HG03135 (cell line): ENCODE data around the gene IPMK.
A peak's percentile ranks its signal among the peaks of the same experiment; 100 is the strongest.

Experiments used
- ATAC-seq: cut with Tn5 transposase; IDR thresholded peaks from one replicate; pipeline ENCODE4 v1.9.1; 2021; ENCODE audit warnings: mild to moderate bottlenecking, moderate library complexity; ENCODE audit not compliant: unreplicated experiment

Gene IPMK

DNA sequence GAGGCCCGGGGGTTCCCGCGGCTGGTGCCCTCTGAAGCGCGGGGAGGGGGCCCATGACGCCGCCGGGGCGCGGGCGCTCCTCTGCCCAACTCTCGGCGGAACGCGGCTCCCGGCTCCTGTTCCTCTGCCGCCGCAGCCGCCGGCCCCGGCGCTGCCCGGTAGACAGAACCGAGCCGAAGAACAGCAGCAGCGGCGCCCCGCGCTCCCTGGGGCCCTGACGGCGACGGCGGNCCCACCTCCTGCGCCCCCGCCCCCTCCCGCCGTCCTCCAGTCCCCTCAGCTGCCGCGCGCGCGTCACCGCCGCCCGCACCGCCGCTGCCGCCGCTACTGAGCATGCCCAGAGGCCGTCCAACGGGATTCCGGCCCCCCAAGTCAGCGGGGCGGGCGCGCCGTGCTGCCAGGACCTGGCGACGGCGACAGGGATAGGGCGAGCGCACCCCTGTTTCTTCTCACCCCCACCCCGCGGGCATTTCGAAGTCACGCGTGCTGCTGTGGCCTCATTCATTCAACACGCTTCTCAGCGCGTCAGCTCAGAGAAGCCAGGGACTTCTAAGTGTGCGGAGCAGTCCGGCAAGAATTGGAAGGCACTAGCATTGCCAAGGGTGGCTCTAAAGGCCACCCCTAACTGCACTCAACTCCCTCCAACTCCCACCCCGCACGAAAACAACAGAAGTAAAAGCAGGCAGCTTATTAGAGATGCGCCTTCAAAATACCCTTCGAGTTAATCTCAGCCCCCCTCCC lies at the start of gene IPMK:
Gene IPMK, minus strand, starts transcription at position 182 of the 741 bp plus-strand sequence. CDS start 283 bp downstream, outside the sequence.
- peak; percentile 60 for ATAC-seq

DNA sequence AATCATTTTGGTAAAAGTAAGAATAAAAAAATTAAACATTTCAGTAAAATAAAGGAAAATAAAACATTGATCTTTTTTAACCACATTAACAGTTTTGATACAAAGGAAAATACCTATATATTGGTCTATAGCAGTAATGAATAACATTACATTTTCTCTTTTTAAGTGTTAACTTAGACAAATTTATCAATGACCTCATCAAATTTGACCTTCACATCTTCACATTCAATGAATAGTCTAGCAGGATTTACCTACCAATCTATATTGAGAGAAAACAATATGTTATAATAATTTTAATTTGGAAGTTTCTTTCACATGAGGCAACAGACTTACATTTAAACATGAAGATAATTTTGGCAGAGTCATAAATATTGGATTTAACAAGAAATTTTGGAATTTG lies 49.2 kb upstream of the IPMK start:
- ATAC-seq: no peak

DNA sequence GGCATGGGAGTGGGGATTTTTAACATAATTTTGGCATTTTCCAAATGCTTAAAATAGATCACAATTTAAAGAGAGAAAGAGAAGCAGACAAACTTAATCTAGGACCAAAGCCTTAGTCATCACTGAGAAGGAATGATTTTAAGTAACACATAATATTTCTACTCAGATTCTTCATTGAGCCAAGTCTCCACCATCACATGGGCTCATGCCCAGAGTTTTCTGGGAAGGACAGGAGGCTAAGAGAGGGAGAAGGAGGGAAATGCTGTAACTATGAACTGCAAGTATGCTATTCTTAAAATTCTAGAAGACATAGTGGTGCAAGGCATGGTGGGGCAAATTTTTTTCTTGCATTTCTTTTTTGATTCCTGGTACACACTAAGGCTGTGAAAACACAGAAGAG lies 43.3 kb upstream of the IPMK start:
- ATAC-seq: no peak

DNA sequence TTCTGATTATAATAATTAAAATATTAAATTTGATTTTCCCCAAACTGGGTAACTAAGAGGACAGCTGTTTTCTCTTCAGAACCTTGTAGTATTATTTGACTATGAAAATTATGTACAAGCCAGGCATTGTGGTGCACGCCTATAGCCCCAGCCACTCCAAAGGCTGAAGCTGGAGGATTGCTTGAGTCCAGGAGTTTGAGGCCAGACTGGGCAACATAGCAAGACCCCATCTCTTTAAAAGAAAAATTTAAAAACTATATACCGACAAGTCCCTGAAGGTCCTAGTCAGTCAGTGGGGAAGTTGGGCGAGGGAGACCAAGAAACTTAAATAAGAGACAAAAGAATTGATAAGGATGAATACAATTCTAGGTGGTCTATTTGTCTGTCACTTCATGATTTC lies 40.0 kb upstream of the IPMK start:
- ATAC-seq: no peak

DNA sequence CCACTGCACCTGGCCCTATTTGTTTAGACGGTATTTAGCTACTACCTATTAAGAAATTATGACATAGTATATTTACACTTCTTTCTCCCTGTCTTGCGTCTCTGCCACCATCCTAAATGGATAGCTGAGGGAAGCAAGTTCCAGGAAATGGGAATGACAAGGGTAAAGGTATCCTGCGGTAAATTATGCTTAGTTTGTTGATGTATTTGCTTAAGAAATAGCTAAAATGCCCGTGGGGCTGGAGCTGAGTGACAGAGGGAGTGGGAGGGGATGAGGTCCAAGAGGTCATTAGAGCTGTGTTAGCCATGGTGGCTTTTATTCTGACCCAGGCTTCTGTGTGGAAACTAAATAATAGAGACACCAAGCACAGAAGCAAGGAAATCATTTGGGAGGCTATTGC lies 38.1 kb upstream of the IPMK start:
- ATAC-seq: no peak

DNA sequence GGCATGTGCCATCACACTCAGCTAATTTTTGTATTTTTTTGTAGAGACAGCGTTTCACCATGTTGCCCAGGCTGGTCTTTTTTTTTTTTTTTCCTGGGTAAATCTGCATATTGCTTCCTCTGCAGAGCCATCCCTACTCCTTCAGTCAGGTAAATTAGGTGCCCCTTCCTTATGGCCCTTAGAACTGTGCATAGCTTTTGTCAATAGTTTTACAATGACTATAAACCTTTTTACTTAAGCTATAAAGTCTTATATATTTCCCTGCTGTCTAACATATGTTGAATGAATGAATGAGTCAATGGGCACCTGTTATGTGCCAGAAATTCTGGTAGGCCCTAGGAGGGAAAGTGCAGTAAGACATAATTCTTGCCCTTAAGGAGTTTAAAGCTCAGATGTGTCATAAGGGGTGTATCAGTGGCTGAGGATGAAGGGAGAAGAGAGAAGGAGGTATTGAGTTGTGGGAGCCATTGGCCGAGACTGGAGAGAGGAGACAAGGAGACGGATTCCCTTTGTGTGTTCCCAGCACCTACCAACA lies 36.5 kb upstream of the IPMK start:
- no peak for ATAC-seq

DNA sequence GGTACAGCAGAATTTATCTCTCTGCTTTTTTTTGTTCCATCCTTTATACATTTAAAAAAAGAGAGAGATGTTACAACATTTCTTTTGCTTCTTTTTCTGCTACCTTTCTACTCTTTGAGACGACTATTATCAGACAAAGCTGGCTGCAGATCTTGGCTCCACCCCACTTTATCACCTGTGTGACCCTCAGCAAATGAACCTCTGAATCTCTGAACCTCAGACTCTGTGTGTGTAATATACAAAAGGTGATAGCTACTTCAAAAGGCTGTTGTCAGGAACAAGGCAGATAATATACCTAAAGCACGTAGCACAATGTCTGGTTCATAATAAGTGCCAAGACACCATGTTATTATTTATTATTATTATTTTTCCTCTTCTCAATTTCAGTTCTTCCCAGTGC lies 34.6 kb upstream of the IPMK start:
- ATAC-seq: no peak

DNA sequence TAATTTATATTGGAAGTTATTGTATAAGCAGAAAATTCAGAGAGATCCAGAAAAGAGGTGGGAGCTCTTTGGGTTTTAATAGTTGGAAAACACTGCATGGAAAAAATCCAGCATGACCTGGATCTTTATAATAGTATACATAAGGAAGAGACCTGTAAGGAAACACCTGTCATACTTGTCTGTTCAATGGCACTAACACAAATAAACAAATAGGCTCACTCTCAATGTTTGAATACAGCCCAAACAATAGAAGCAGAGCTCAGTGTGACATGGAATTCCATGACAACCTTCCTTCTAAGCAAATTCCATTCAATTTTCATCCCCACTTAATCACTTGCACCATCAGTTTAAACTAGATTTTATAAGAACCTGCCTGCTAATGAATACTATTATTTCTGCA lies 33.0 kb upstream of the IPMK start:
- ATAC-seq: no peak

DNA sequence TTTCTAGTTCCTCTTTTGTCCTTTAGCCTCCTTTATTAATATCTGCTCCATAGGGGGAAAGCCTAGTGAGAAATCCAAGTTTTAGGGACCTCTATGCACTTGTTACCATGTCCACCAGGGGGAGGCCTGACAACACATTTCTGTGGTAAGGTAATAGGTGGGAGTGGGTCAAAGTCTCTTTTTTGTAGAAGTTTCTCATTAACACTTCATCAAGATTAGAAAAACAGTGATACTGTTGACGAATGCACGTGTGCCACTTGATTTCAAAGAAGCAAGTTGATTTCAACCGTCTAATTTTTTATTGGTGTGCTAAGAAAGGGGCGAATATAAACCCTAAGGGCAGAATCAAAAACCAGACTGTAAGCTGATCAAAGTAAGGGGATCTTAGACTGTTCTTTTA lies 31.9 kb upstream of the IPMK start:
- ATAC-seq: peak; percentile 91

DNA sequence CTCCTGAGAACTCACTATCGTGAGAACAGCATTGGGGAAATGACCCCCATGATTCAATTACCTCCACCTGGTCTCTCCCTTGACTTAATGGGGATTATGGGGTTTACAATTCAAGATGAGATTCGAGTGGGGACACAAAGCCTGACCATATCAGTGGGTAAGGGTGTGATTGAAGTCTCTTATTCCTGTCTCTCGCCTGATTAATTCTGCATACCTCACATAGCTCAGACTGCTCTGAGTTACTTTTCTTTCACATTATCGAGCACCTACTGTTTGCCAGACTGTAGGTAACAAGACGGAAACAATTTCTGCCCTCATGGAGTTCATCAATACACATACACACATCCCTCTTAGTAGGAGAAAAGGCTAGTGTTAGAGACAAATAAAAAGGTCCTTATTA lies 26.3 kb upstream of the IPMK start:
- no peak for ATAC-seq

DNA sequence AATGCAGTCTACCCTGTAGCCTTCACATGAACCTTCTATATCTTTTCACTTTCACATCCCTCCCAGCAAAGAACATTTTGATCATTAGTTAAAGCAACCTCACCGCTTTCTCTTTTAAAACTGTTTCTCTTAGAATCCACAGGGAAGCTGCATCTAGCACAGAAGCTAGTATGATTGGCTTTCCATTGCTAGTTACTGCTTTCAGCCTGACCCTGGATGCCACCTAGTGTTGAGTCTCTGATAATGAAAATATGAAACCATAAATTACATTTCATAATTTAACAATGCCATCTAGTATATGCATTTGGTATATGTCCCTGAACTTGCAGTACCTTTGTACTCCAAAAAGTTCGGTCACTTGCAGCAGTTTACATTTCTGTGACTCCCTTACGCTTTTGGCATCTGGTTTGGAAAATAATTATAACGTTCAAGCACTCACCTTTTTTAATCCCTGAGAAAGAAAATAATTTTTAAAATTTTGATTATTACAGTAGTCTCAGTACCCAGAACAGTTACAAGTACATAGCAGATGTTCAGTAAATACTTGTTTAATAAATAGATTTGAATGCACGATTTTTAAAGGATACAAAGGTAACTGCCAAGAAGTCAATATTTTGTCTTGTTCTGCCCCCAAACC lies 24.0 kb upstream of the IPMK start:
- ATAC-seq: peak; percentile 88

DNA sequence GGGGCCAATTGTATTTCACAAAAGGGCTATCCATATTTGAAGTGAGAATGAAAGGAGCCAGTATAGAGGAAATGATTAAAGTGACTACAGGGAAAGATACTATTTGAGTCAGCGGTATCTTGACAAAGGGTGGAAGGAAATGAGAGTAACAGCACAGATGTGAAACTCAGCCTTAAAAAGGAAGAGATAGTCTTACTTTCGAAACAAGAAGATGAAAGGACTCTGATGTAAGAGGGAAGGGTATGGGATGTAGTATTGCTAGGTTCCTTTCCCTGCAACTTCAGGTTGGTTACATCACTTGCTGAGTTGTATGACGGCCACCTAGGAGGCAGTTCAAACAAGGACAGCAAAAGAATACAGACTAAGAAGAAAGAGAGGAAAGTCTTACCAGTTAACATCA lies 14.9 kb upstream of the IPMK start:
- ATAC-seq: peak; percentile 99

DNA sequence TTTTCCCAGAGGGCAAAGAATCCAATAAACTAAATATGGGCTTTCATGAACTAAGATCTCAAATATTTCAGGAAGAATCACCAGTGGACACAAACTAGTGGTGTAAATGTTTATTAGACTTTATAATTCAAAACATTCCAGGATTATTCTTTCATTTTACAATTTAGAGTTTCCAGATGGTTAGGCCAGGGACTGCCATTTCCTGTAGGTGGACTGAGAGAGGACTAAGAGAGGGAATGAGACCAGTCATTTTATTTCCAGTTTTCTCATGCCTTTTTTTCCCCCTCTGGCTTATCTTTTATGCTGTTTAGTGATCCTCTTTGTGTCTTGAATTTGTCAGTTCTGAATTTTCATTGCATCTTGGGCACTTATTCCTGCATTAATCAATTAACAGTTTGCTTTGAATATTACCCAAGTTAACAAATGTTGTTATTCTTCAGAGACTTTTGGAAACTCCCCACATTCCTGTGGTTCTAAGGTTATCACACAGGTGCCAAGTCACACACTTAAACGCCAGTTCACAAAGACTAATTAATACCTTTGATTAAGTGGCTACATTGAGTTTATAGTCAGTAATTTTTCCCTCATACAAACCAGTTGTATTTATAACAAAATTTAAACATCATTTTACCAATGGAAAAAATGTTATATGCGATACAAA lies 13.5 kb upstream of the IPMK start:
- ATAC-seq: no peak

DNA sequence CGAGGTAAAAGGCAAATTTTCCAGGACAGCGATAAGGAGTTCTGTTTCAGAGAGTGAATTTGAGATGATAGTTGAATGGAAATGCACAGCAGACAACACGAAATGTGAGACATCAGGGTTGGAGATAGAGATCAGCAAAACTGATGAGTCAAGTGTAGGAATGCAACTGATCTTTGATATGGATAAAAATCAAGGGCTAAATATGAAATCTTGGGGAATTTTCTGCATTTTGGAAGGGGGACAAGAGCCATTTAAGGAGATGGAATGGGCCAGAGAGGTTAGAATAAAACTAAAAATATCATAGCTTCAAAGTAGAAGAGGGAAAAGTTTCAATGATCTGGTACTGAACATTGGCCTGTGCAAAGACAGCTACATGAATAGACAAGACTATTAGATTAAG lies 12.8 kb upstream of the IPMK start:
- ATAC-seq: no peak

DNA sequence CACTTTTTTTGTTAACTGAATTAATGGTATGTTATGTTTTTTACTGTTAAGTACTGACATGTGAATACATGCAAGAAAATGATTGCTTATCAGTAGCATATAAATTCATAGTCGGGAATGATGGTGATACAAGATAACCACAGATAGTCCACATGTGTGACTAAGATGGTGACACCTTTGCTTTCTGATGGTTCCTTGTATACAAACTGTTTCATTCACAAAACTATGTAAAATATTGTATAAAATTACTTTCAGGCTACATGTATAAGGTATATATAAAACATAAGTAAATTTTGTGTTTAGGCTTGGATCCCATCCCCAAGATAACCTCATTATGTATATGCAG lies 11.2 kb upstream of the IPMK start:
- ATAC-seq: no peak

DNA sequence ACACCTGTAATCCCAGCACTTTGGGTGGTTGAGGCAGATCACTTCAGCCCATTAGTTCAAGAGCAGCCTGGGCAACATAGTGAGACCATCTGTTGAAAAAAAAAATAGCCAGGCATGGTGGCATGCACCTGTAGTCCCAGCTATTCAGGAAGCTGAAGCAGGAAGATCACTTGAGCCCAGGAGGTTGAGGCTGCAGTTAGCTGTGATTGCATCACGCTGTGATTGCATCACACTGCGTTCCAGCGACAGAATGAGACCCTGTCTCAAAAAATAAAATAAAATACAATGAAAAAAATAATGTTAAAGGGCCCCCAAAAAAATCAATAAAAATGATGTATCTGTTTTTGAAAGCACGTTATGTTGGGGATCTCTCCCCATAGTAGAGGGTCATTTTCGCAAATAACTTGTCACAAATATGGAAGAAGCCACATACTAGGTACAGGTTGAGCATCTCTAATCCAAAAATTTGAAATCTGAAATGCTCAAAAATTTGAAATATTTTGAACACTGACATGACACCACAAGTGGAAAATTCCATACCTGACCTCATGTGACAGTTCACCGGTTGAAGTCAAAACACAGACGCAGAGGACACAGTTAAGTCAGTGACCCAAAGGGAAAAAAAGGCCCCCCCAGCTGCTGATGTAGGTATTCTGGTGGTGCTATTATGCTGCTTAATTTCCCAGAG lies 10.7 kb upstream of the IPMK start:
- no peak for ATAC-seq

DNA sequence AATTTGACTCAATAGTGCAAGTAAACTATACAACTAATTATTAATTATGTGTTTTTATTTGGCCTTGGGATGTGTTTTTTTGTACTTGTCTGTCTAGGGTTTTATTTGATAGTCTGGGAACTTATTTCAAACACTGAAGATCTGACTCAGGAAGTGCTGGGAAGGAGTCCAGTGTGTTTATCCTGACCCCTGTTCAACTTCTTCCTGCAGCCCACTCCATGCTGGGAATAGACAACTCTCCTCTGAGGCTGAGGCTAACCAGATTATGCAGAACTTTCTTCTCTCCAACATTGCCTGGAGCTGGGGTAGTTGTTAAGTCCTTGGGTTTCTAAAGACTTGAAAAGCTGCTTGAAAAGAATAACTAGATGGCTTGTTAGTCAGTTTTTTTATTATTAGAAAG lies 8.2 kb upstream of the IPMK start:
- ATAC-seq: no peak

DNA sequence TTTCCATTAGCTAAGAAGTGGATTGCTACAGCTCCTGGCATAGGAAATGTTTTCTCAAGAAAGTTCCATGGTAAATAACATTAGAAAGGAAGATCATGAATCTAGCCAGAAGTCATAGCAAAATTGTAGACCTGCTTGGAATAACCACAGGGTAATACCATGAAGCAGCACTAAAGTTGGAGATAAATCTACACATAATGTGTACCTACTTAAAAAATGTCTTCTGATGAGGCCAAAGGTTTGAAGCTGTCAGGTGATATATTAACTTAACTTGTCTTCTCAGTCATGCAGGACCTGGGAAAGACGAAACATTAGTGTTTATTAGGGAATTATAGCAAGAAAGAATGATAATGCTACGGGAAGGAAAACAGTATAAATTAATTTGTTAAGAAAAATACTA lies 7.6 kb upstream of the IPMK start:
- no peak for ATAC-seq

DNA sequence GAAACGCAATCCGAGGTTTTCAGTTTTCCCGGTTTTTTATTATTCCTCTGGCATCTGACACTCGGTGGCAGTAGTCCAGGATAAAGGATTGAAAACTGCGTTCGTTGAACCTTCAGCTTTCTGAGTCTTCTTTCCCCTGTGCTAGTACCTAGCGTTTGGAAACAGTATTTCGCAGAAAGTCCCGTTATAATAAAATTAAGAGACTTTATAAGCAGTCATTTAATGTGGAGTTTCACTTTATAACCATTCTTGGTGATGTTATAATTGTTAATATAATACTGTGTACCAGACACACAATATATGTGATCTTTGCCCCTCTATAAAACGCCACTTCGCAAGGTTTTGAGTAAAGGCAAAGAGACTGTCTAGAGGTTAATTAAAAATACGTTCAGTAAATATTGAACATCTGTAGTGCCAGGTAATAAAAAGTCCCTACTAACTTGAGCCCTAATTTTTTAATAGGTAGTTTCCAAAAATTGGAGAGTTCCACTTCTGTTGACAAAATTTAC lies 2.1 kb upstream of the IPMK start:
- ATAC-seq: no peak

DNA sequence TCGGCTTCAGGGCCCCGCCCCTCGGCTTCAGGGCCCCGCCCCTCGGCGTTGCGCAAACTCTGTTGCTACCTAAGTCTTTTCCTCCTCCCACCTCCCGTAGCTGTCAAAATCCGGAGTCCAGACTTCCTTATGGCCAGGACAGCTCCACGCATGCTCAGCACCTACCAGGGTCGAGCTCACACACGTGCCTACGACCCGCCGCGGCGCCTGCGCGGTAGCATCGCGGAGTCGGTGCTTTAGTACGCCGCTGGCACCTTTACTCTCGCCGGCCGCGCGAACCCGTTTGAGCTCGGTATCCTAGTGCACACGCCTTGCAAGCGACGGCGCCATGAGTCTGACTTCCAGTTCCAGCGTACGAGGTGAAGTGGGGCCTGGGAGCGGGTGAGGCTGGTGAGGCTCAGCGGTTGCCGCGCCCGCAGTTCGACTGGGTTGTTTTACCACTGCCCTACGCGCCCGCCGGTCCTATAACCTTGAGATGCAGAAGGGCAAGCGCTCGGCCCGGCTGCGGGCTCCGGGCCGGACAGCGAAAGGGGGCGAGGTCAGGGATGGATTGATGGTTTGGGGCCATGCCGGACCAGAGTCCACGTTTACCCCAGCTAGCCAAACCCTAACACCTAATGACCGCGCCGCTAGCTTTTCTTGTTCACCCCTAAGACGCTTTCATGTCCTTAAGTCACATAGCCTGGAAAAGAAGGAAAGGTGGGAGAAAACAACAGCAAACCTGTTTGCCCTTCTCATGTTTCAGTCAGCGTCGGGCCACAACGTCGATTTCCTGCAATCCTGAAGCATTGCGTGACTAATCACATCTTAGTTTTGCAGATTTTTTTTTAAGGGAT lies 1.5 kb upstream of the IPMK start, which contains the start of gene CISD1:
Gene CISD1, plus strand, starts transcription at position 217 of the 836 bp plus-strand sequence. Its CDS starts 112 bp downstream, at position 329.
- peak; percentile 67 for ATAC-seq
